HEK293 (cell line): Measurements from ENCODE around the gene PCDH18.

Source experiments
- CTCF ChIA-PET: fragments of 350-600 bp; formaldehyde crosslinking; extraction: SDS; loops from one replicate; lab custom pipeline; 2021; ENCODE audit warnings: antibody characterized with exemption; lab: Yijun Ruan, JAX
- POLR2A ChIA-PET: fragments of 300-600 bp; formaldehyde crosslinking; extraction: SDS; loops from one replicate; lab custom pipeline; 2020; ENCODE audit warnings: antibody characterized with exemption, inconsistent platforms; lab: Yijun Ruan, JAX
- H3K27ac ChIP-seq: fragments of 200-500 bp; sonication (Bioruptor generic); 2 replicates; pipeline ENCODE4 v1.5.1; 2014; ENCODE audit warnings: low read depth, low read length, control low read depth, inconsistent platforms; ENCODE audit errors: extremely low read depth
- H3K36me3 ChIP-seq, 2 experiments: fragments of 200-500 bp in 1 of 2; sonication (Bioruptor generic) in 1 of 2; 1 replicate in 1 of 2; 2 replicates in 1 of 2; pipeline ENCODE4 v1.5.1; 2014 to 2017; ENCODE audit warnings: inconsistent platforms in 2 of 2, low read length in 2 of 2; ENCODE audit not compliant: control insufficient read depth in 2 of 2, insufficient read depth in 1 of 2
- H3K4me1 ChIP-seq: fragments of 200-500 bp; sonication (Bioruptor generic); 2 replicates; pipeline ENCODE4 v1.5.1; 2014; ENCODE audit warnings: mild to moderate bottlenecking, low read length, inconsistent platforms; ENCODE audit not compliant: control insufficient read depth, insufficient read depth
- H3K4me3 ChIP-seq: 2 replicates; pipeline ENCODE4 v1.5.1; 2011; ENCODE audit warnings: low read depth, mild to moderate bottlenecking, control low read depth, low read length, moderate library complexity
- H3K9me3 ChIP-seq: fragments of 200-500 bp; sonication (Bioruptor generic); 2 replicates; pipeline ENCODE4 v1.5.1; 2014; ENCODE audit warnings: low read depth, low read length, inconsistent platforms; ENCODE audit not compliant: control insufficient read depth, insufficient read depth
- BCL6B ChIP-seq: fragments of 450-650 bp; formaldehyde crosslinking; IDR thresholded peaks from 2 replicates; pipeline ENCODE4 v1.5.1; 2017; ENCODE audit warnings: missing biosample characterization, missing genetic modification characterization
- FEZF1 ChIP-seq: fragments of 450-650 bp; formaldehyde crosslinking; IDR thresholded peaks from 2 replicates; pipeline ENCODE4 v1.5.1; 2016; ENCODE audit warnings: missing biosample characterization, missing genetic modification characterization
- GLI4 ChIP-seq: fragments of 450-650 bp; formaldehyde crosslinking; IDR thresholded peaks from 2 replicates; pipeline ENCODE4 v1.5.1; 2016; ENCODE audit warnings: missing biosample characterization, missing genetic modification characterization
- RBAK ChIP-seq: fragments of 450-650 bp; formaldehyde crosslinking; IDR thresholded peaks from 2 replicates; pipeline ENCODE4 v1.5.1; 2016; ENCODE audit warnings: missing biosample characterization, missing genetic modification characterization
- SALL2 ChIP-seq: fragments of 450-650 bp; formaldehyde crosslinking; IDR thresholded peaks from 2 replicates; pipeline ENCODE4 v1.5.0; 2017; ENCODE audit warnings: missing biosample characterization, mild to moderate bottlenecking, missing genetic modification characterization, borderline replicate concordance
- ZBTB44 ChIP-seq: fragments of 450-650 bp; IDR thresholded peaks from 2 replicates; pipeline ENCODE4 v1.5.1; 2018; ENCODE audit warnings: missing biosample characterization, mild to moderate bottlenecking, missing genetic modification characterization
- ZFP37 ChIP-seq: fragments of 450-650 bp; formaldehyde crosslinking; IDR thresholded peaks from 2 replicates; pipeline ENCODE4 v1.5.1; 2016; ENCODE audit warnings: missing biosample characterization, missing genetic modification characterization
- ZNF148 ChIP-seq: fragments of 450-650 bp; formaldehyde crosslinking; IDR thresholded peaks from 2 replicates; pipeline ENCODE4 v1.5.0; 2017; ENCODE audit warnings: missing biosample characterization, missing genetic modification characterization, borderline replicate concordance
- ZNF23 ChIP-seq: fragments of 450-650 bp; formaldehyde crosslinking; IDR thresholded peaks from 2 replicates; pipeline ENCODE4 v1.5.1; 2016; ENCODE audit warnings: missing biosample characterization, missing genetic modification characterization, borderline replicate concordance
- ZNF266 ChIP-seq: fragments of 450-650 bp; formaldehyde crosslinking; IDR thresholded peaks from 2 replicates; pipeline ENCODE4 v1.5.1; 2016; ENCODE audit warnings: missing biosample characterization, missing genetic modification characterization, low read depth
- ZNF292 ChIP-seq: fragments of 450-650 bp; formaldehyde crosslinking; IDR thresholded peaks from 2 replicates; pipeline ENCODE4 v1.5.1; 2016; ENCODE audit warnings: low read depth, missing biosample characterization, missing genetic modification characterization, borderline replicate concordance
- ZNF354C ChIP-seq: fragments of 450-650 bp; formaldehyde crosslinking; IDR thresholded peaks from 2 replicates; pipeline ENCODE4 v1.5.1; 2016; ENCODE audit warnings: missing biosample characterization, missing genetic modification characterization, low read depth, borderline replicate concordance
- ZNF398 ChIP-seq: fragments of 450-650 bp; formaldehyde crosslinking; IDR thresholded peaks from 2 replicates; pipeline ENCODE4 v1.5.1; 2017; ENCODE audit warnings: missing biosample characterization, missing genetic modification characterization
- ZNF416 ChIP-seq: fragments of 450-650 bp; formaldehyde crosslinking; IDR thresholded peaks from 2 replicates; pipeline ENCODE4 v1.5.1; 2016; ENCODE audit warnings: missing biosample characterization, missing genetic modification characterization
- ZNF48 ChIP-seq: fragments of 450-650 bp; formaldehyde crosslinking; IDR thresholded peaks from 2 replicates; pipeline ENCODE4 v1.5.1; 2016; ENCODE audit warnings: missing biosample characterization, missing genetic modification characterization
- ZNF529 ChIP-seq: fragments of 450-650 bp; formaldehyde crosslinking; IDR thresholded peaks from 2 replicates; pipeline ENCODE4 v1.5.1; 2017; ENCODE audit warnings: missing genetic modification characterization, missing biosample characterization; ENCODE audit not compliant: insufficient replicate concordance
- ZNF76 ChIP-seq: fragments of 450-650 bp; formaldehyde crosslinking; IDR thresholded peaks from 2 replicates; pipeline ENCODE4; 2016; ENCODE audit warnings: low read depth, missing biosample characterization, missing genetic modification characterization, borderline replicate concordance
- ZNF843 ChIP-seq: fragments of 450-650 bp; formaldehyde crosslinking; IDR thresholded peaks from 2 replicates; pipeline ENCODE4 v1.5.1; 2016; ENCODE audit warnings: missing biosample characterization, missing genetic modification characterization
- ZSCAN30 ChIP-seq: fragments of 450-650 bp; IDR thresholded peaks from 2 replicates; pipeline ENCODE4 v1.5.1; 2018; ENCODE audit warnings: missing biosample characterization, mild to moderate bottlenecking, missing genetic modification characterization, moderate library complexity
- ZSCAN4 ChIP-seq: fragments of 450-650 bp; formaldehyde crosslinking; IDR thresholded peaks from 2 replicates; pipeline ENCODE4 v1.5.1; 2017; ENCODE audit warnings: missing biosample characterization, missing genetic modification characterization
- ZSCAN5A ChIP-seq: fragments of 450-650 bp; formaldehyde crosslinking; IDR thresholded peaks from 2 replicates; pipeline ENCODE4 v1.5.1; 2016; ENCODE audit warnings: missing biosample characterization, missing genetic modification characterization

Gene PCDH18

GRCh38 chr4:137526681-137527080 lies 5.6 kb downstream of the PCDH18 start (continued):
- TF ChIP-seq ZNF148 (tag by site-specific recombination): no peak

- Histone ChIP-seq H3K36me3 (peaks cover 3 to 32% of the 10 kb centered on the region in 2 experiments; a peak in 2 of 3 replicates), H3K4me3 (no peak overlapping the region)
Observed at GRCh38 chr4:137524725-137525369, 7.4 kb downstream of the PCDH18 start.

More at GRCh38 chr4:137524725-137525369, 7.4 kb downstream of the PCDH18 start:
- TF ChIP-seq ZNF266 (no peak), ZNF76 (tag by site-specific recombination) (no peak), ZNF292 (tag by site-specific recombination) (no peak), GLI4 (tag by site-specific recombination) (no peak), ZNF398 (tag by site-specific recombination) (no peak), ZNF529 (tag by site-specific recombination) (no peak), ZSCAN5A (tag by site-specific recombination) (no peak), FEZF1 (no peak), ZNF23 (tag by site-specific recombination) (no peak), ZSCAN30 (tag by site-specific recombination) (no peak), RBAK (tag by site-specific recombination) (no peak), ZSCAN4 (tag by site-specific recombination) (no peak), SALL2 (tag by site-specific recombination) (no peak), ZNF416 (tag by site-specific recombination) (no peak), ZNF843 (tag by site-specific recombination) (no peak), ZNF354C (no peak), BCL6B (no peak), ZFP37 (tag by site-specific recombination) (no peak), ZNF48 (tag by site-specific recombination) (no peak), ZBTB44 (tag by site-specific recombination) (no peak)
- TF ChIP-seq, all 188 proteins: peak for 0
- Histone ChIP-seq H3K4me1 (no peaks in the 10 kb centered on the region), H3K9me3 (no peaks in the 10 kb centered on the region), H3K27ac (no peak overlapping the region)
- CTCF ChIA-PET: no interaction called here
- POLR2A ChIA-PET: no interaction called here
